Nephron (organoid): ENCODE results near the gene FOXL3.
"Not testable (repeated sequence)": the region's sequence is repeated elsewhere in the genome, so short reads cannot be mapped to it uniquely, and the experiment has no call there.

Experiments used
- H3K27ac Mint-ChIP-seq, 3 experiments: 2 replicates each; pipeline ENCODE4 v1.8.0; 2020; ENCODE audit warnings: mixed read lengths in 3 of 3, mild to moderate bottlenecking in 2 of 3, moderate library complexity in 1 of 3
- H3K27me3 Mint-ChIP-seq: 2 replicates; pipeline ENCODE4 v1.8.0; 2021; ENCODE audit warnings: low read depth, mild to moderate bottlenecking, moderate library complexity, mixed read lengths
- H3K36me3 Mint-ChIP-seq: 2 replicates; pipeline ENCODE4 v1.8.0; 2020; ENCODE audit warnings: low read depth, mixed read lengths
- H3K4me1 Mint-ChIP-seq: 2 replicates; pipeline ENCODE4 v1.8.0; 2020; ENCODE audit warnings: mixed read lengths
- H3K4me3 Mint-ChIP-seq, 3 experiments: 2 replicates each; pipeline ENCODE4 v1.8.0; 2020; ENCODE audit warnings: mild to moderate bottlenecking in 3 of 3, mixed read lengths in 3 of 3, moderate library complexity in 2 of 3
- H3K9me3 Mint-ChIP-seq: 2 replicates; pipeline ENCODE4 v1.8.0; 2020; ENCODE audit warnings: mixed read lengths
- CTCF ChIP-seq, 3 experiments: fragments of 200-600 bp; sonication (generic); IDR thresholded peaks; one replicate each; pipeline ENCODE4 v1.5.0; 2021; ENCODE audit warnings: antibody characterized with exemption in 3 of 3; ENCODE audit not compliant: unreplicated experiment in 3 of 3

Gene FOXL3

GRCh38 chr7:289756-290553, at the start of gene FOXL3:
FOXL3 (plus strand) TSS chr7:290170; CDS start chr7:290170, 0 bp downstream.
- TF ChIP-seq CTCF (IDR thresholded peaks at IDR 0.05; ENCODE audit: unreplicated experiment in 3 of 3) = no peak
- no peaks in the 10 kb centered on the region for H3K36me3 Mint-ChIP-seq
- peaks cover 5% of the 10 kb centered on the region for H3K4me1 Mint-ChIP-seq
- peaks cover 78% of the 10 kb centered on the region for H3K27me3 Mint-ChIP-seq
- peak within 1 kb of the TSS in 1 of 3 experiments; percentile 60 for H3K27ac Mint-ChIP-seq
- H3K9me3 Mint-ChIP-seq = peaks cover 4% of the 10 kb centered on the region
- peak within 1 kb of the TSS in 2 of 3 experiments; percentile 18 to 40 for H3K4me3 Mint-ChIP-seq

GRCh38 chr7:240887-241421, 49.0 kb upstream of the FOXL3 start:
- Mint-ChIP-seq H3K36me3 (peaks cover 10% of the 10 kb centered on the region), H3K4me3 (no peak overlapping the region), H3K27me3 (no peaks in the 10 kb centered on the region), H3K4me1 (peaks cover 12% of the 10 kb centered on the region), H3K27ac (peak overlapping the region in 1 of 3 experiments; percentile 20), H3K9me3 (no peaks in the 10 kb centered on the region)
- TF ChIP-seq CTCF (IDR thresholded peaks at IDR 0.05; ENCODE audit: unreplicated experiment in 3 of 3) = no peak

GRCh38 chr7:241513-241912, 48.5 kb upstream of the FOXL3 start:
- Mint-ChIP-seq H3K9me3 (no peaks in the 10 kb centered on the region), H3K36me3 (peaks cover 10% of the 10 kb centered on the region), H3K27ac (peak overlapping the region in 2 of 3 experiments; percentile 20 to 23), H3K27me3 (no peaks in the 10 kb centered on the region), H3K4me3 (no peak overlapping the region), H3K4me1 (peaks cover 14% of the 10 kb centered on the region)
- no peak for TF ChIP-seq CTCF (IDR thresholded peaks at IDR 0.05; ENCODE audit: unreplicated experiment in 3 of 3)

GRCh38 chr7:242826-243579, 47.0 kb upstream of the FOXL3 start:
- peaks cover 17% of the 10 kb centered on the region for H3K4me1 Mint-ChIP-seq
- not testable (repeated sequence) for H3K27ac Mint-ChIP-seq, H3K27me3 Mint-ChIP-seq, H3K4me3 Mint-ChIP-seq, H3K36me3 Mint-ChIP-seq, H3K9me3 Mint-ChIP-seq

- H3K9me3 Mint-ChIP-seq, H3K27me3 Mint-ChIP-seq, H3K36me3 Mint-ChIP-seq, H3K27ac Mint-ChIP-seq, H3K4me3 Mint-ChIP-seq: not testable (repeated sequence)
- H3K4me1 Mint-ChIP-seq = peaks cover 17% of the 10 kb centered on the region
Measured at GRCh38 chr7:243580-243978, 46.4 kb upstream of the FOXL3 start.

- H3K27ac Mint-ChIP-seq = peak overlapping the region in 2 of 3 experiments; percentile 22 to 49
- peaks cover 19% of the 10 kb centered on the region for H3K4me1 Mint-ChIP-seq
- no peak overlapping the region for H3K4me3 Mint-ChIP-seq
- H3K9me3 Mint-ChIP-seq = no peaks in the 10 kb centered on the region
- no peaks in the 10 kb centered on the region for H3K27me3 Mint-ChIP-seq
- no peak for TF ChIP-seq CTCF (IDR thresholded peaks at IDR 0.05; ENCODE audit: unreplicated experiment in 3 of 3)
- peaks cover 20% of the 10 kb centered on the region for H3K36me3 Mint-ChIP-seq
Measured at GRCh38 chr7:244974-245373, 45.0 kb upstream of the FOXL3 start.
